K562 (cell line): ENCODE data around the gene VSX2. TPM values are rescaled to one million over a fixed set of nuclear protein-coding genes. Genes with fewer than 3 reads are reported as not detected.

Source experiments
- ARHGAP35 ChIP-seq: fragments of 450-650 bp; IDR thresholded peaks from 2 replicates; pipeline ENCODE4 v1.6.1; 2018; ENCODE audit not compliant: partially characterized antibody
- ATF7 ChIP-seq: fragments of 450-650 bp; IDR thresholded peaks from 2 replicates; pipeline ENCODE4 v1.7.1; 2014; ENCODE audit warnings: mild to moderate bottlenecking, moderate library complexity
- BCOR ChIP-seq: fragments of 450-650 bp; IDR thresholded peaks from 2 replicates; pipeline ENCODE4 v1.6.1; 2016
- C11orf30 ChIP-seq: fragments of 450-650 bp; IDR thresholded peaks from 2 replicates; pipeline ENCODE4 v1.6.1; 2016; ENCODE audit warnings: low read depth, mild to moderate bottlenecking
- ESRRB ChIP-seq: fragments of 250-450 bp; sonication (Bioruptor Pico); IDR thresholded peaks from 2 replicates; pipeline ENCODE4 v1.5.0; 2020; ENCODE audit warnings: mild to moderate bottlenecking, moderate library complexity, borderline replicate concordance
- KAT8 ChIP-seq: fragments of 450-650 bp; IDR thresholded peaks from 2 replicates; pipeline ENCODE4 v1.6.1; 2016; ENCODE audit warnings: low read depth, mild to moderate bottlenecking
- MAFG ChIP-seq: fragments of 450-650 bp; conservative IDR thresholded peaks from 2 replicates; pipeline ENCODE4 v1.6.1; 2016; ENCODE audit warnings: missing genetic modification characterization, missing compliant biosample characterization
- NCOA1 ChIP-seq: fragments of 450-650 bp; IDR thresholded peaks from 2 replicates; pipeline ENCODE4 v1.6.1; 2016; ENCODE audit warnings: low read depth
- PHF8 ChIP-seq: fragments of 200-600 bp; sonication (generic); IDR thresholded peaks from 2 replicates; pipeline ENCODE4 v1.6.1; 2012; ENCODE audit warnings: mixed run types, mild to moderate bottlenecking, inconsistent platforms, low read length, moderate library complexity, borderline replicate concordance
- SMC3 ChIP-seq: conservative IDR thresholded peaks from 2 replicates; pipeline ENCODE4 v1.6.1; 2011; ENCODE audit warnings: low read depth, low read length, improper control_type of control experiment; ENCODE audit not compliant: insufficient read depth
- TARDBP ChIP-seq: fragments of 450-650 bp; IDR thresholded peaks from 2 replicates; pipeline ENCODE4 v1.6.1; 2016
- TFAM ChIP-seq: fragments of 250-450 bp; sonication (Bioruptor Pico); conservative IDR thresholded peaks from 2 replicates; pipeline ENCODE4 v1.5.0; 2021; ENCODE audit warnings: mild to moderate bottlenecking, moderate library complexity
- XRCC3 ChIP-seq: fragments of 450-650 bp; IDR thresholded peaks from 2 replicates; pipeline ENCODE4 v1.6.1; 2017; ENCODE audit warnings: mild to moderate bottlenecking, moderate library complexity
- ZNF121 ChIP-seq: sonication (generic); formaldehyde crosslinking; conservative IDR thresholded peaks from 2 replicates; pipeline ENCODE4 v1.8.0; 2022; ENCODE audit warnings: missing genetic modification reagents
- ZNF253 ChIP-seq: fragments of 250-450 bp; sonication (Bioruptor Pico); conservative IDR thresholded peaks from 2 replicates; pipeline ENCODE4 v1.6.1; 2021; ENCODE audit warnings: mild to moderate bottlenecking
- ZNF696 ChIP-seq: fragments of 250-450 bp; sonication (Bioruptor Pico); conservative IDR thresholded peaks from 2 replicates; pipeline ENCODE4 v1.4.0; 2020; ENCODE audit warnings: mild to moderate bottlenecking, moderate library complexity
- ZNF707 ChIP-seq: fragments of 250-450 bp; sonication (Bioruptor Pico); conservative IDR thresholded peaks from 2 replicates; pipeline ENCODE4 v1.8.0; 2022; ENCODE audit warnings: inconsistent platforms, mild to moderate bottlenecking, moderate library complexity
- polyA plus RNA-seq, 8 experiments: library from polyadenylated mRNA; depleted of rRNA in 4 of 8; stranded (reverse) in 5 of 8; unstranded in 3 of 8; fragments of >200 nt; fragmentation: Nextera tagmentation in 2 of 8; fragmentation: Illumina TruSeq in 1 of 8; extraction: Ambion mirVana in 2 of 8; extraction: Trizol in 1 of 8; gene quantifications; 2 replicates each; pipeline versions ENCODE4 v1.2.1 to v1.2.3, GENCODE V29; 2011 to 2014; ENCODE audit warnings: inconsistent platforms in 1 of 8, missing spikeins in 1 of 8
- total RNA-seq, 7 experiments: library from RNA; depleted of rRNA in 6 of 7; stranded (reverse); fragments of >200 nt in 6 of 7; fragmentation: Illumina TruSeq in 2 of 7; extraction: Trizol in 2 of 7; gene quantifications; 2 replicates each; pipeline versions ENCODE4 v1.2.1 to v1.2.3, GENCODE V29; 2011 to 2021; ENCODE audit warnings: low replicate concordance in 1 of 7
- TF ChIP-seq, protein P1 (sequence below): fragments of 250-450 bp; sonication (Bioruptor Pico); IDR thresholded peaks from 2 replicates; pipeline ENCODE4 v1.5.0; 2020; ENCODE audit warnings: mild to moderate bottlenecking, borderline replicate concordance
- TF ChIP-seq, protein P2 (sequence below): fragments of 250-450 bp; sonication (Bioruptor Pico); IDR thresholded peaks from 2 replicates; pipeline ENCODE4 v1.5.0; 2021; ENCODE audit warnings: mild to moderate bottlenecking, moderate library complexity
- TF ChIP-seq, protein P3 (sequence below): fragments of 450-650 bp; IDR thresholded peaks from 2 replicates; pipeline ENCODE4 v1.6.1; 2016

Gene VSX2
- total and polyA plus RNA-seq, 9 of the 15 experiments (the other 6 are each of a cell fraction or from before 2014, with no cell fraction given), result 0.04 TPM; not detected in 8

DNA sequence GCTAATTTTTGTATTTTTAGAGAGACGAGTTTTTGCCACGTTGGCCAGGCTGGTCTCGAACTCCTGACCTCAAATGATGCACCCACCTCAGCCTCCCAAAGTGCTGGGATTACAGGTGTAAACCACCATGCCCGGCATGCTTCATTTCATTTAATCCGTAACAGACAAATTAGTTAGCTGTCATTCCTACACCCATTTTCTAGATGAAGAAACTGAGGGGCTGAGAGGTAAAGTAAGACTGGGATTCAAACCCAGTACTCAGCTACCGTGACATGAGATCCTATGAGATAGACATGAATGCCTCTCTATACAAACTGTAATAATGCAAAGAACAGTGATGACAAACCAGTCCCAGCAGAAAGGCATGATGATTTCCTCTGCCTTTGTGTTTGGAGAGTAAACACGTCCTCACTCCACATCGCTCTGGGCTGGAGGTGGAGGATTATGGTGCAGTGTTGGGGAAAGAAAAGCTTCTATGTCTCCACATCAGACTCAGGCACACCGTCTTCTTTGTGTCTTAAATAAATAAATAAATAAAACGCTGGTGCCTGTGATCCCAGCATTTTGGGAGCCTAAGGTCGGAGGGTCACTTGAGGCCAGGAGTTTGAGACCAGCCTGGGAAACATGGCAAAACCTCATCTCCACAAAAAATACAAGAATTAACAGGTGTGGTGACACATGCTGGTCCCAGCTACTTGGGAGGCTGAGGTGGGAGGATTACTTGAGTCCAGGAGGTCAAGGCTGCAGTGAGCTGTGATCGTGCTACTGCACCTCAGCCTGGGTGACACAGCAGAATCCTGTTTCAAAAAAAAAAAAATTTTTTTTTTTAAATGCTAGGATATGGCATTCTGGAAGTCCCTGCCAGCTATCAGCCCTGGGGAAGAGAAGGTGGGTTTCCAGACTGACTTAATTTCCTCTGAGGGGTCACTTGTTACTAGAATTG is 10.5 kb downstream of the VSX2 start (continued):
- TF ChIP-seq, protein P1, sequence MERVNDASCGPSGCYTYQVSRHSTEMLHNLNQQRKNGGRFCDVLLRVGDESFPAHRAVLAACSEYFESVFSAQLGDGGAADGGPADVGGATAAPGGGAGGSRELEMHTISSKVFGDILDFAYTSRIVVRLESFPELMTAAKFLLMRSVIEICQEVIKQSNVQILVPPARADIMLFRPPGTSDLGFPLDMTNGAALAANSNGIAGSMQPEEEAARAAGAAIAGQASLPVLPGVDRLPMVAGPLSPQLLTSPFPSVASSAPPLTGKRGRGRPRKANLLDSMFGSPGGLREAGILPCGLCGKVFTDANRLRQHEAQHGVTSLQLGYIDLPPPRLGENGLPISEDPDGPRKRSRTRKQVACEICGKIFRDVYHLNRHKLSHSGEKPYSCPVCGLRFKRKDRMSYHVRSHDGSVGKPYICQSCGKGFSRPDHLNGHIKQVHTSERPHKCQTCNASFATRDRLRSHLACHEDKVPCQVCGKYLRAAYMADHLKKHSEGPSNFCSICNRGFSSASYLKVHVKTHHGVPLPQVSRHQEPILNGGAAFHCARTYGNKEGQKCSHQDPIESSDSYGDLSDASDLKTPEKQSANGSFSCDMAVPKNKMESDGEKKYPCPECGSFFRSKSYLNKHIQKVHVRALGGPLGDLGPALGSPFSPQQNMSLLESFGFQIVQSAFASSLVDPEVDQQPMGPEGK (CRISPR knock-in tag), result no peak
- TF ChIP-seq ZNF121 (CRISPR knock-in tag), result no peak
- no peak for TF ChIP-seq ZNF253 (CRISPR knock-in tag)
- TF ChIP-seq MAFG (tag), result peak; percentile 39; the same call in 1 of the 2 replicates
- no peak for TF ChIP-seq SMC3
- TF ChIP-seq XRCC3, result no peak
- peak; percentile 40; the same call in 1 of the 2 replicates for TF ChIP-seq C11orf30
- TF ChIP-seq BCOR, result peak; percentile 69
- TF ChIP-seq ZNF696 (CRISPR knock-in tag), result no peak
- no peak for TF ChIP-seq PHF8
- TF ChIP-seq TFAM, result no peak
- no peak for TF ChIP-seq TARDBP
- no peak for TF ChIP-seq ARHGAP35
- TF ChIP-seq, protein P2, sequence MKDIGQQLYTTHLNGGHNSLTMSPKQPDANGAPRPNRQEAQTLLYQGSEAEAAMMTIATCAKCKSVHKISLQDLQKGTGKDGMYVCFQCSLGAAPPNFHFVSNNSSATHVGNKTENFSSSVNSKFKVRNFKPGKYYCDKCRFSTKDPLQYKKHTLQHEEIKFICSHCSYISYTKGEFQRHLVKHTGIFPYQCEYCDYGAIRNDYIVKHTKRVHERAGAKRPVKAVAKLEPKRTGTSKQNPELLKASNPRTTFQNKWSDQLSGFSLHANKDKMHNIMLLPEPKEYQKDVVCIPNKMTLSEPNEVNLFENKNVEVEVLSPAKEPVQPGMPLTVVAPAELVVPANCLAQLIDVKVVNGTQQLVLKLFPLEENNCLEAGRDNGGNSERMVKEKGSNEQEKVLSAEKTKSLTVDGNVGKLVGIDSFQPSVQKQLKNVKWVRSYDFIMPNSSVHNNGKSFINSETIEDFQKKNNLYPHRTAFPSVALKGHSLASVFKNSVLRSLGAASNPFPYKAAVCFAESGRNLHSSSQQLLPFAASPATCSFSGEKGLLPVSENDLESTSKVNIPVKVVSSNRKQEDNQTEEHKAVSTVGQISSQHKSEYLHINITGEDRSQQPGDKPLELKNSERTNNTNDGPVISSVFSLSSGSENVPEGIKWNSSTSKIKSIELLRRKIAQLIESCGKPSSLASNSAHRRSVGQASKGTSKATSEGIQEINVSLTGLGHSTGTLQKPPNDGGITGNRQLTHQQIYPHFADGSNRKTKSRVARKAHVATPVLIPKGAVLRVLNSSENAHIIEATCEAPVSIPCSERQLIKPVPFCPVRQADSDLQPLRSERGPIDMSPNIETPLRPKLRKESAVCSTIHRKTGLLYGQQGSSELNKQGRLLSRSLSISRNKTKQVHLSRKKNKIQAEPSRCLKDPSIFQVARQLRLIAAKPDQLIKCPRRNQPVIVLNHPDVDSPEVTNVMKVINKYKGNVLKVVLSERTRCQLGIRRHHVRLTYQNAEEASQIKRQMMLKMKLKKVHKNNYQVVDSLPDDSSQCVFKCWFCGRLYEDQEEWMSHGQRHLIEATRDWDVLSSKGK (CRISPR knock-in tag), result no peak
- TF ChIP-seq ATF7, result no peak
- TF ChIP-seq, protein P3, sequence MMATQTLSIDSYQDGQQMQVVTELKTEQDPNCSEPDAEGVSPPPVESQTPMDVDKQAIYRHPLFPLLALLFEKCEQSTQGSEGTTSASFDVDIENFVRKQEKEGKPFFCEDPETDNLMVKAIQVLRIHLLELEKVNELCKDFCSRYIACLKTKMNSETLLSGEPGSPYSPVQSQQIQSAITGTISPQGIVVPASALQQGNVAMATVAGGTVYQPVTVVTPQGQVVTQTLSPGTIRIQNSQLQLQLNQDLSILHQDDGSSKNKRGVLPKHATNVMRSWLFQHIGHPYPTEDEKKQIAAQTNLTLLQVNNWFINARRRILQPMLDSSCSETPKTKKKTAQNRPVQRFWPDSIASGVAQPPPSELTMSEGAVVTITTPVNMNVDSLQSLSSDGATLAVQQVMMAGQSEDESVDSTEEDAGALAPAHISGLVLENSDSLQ, result no peak
- TF ChIP-seq KAT8, result no peak
- TF ChIP-seq ZNF707 (CRISPR knock-in tag), result no peak
- no peak for TF ChIP-seq ESRRB (CRISPR knock-in tag)
- no peak for TF ChIP-seq NCOA1
